ENCODE measurements around the gene SETD9. TPM values are rescaled to one million over a fixed set of nuclear protein-coding genes. Genes with fewer than 3 reads are reported as not detected.

SETD9 gene
- total and polyA plus RNA-seq, 12 donors, result 6.8 to 26.2 (median 16.1) TPM

GRCh38 chr5:56954262-56954661 lies 44.9 kb downstream of the SETD9 start:
- intact Hi-C loops (cut with DNase I), result loop anchor here in 4 of 10 donors (5.0 kb wide), 4 partner anchors 42 to 268 kb away; partner anchors contain the start of gene SETD9 (in 3 of the 4)
- Histone ChIP-seq H3K27ac (no peak overlapping the region), H3K4me1 (peaks cover 0 to 25% (median 17%) of the 10 kb centered on the region in 9 donors), H3K9me3 (no peaks in the 10 kb centered on the region), H3K27me3 (peaks cover 0 to 31% (median 0%) of the 10 kb centered on the region in 7 donors), H3K4me3 (no peak overlapping the region), H3K36me3 (peaks cover 0 to 9% (median 0%) of the 10 kb centered on the region in 9 donors)
- ATAC-seq, result no peak
- no peak for TF ChIP-seq CTCF (IDR thresholded peaks at IDR 0.05)
- WGBS, 2 donors, result 88 to 98% methylated on average over 1 of the region's 1 CpG
- no peak for DNase-seq

- ATAC-seq (no peak), DNase-seq (no peak)
- no peak for TF ChIP-seq CTCF (IDR thresholded peaks at IDR 0.05)
- WGBS, 2 donors, result 86 to 93% methylated on average over 2 of the region's 2 CpGs
- intact Hi-C loops (cut with DNase I), result no loop called here
- Histone ChIP-seq H3K4me1 (no peaks in the 10 kb centered on the region), H3K4me3 (no peak overlapping the region), H3K27me3 (peaks cover 0 to 35% (median 17%) of the 10 kb centered on the region in 7 donors), H3K36me3 (no peaks in the 10 kb centered on the region), H3K27ac (no peak overlapping the region), H3K9me3 (no peaks in the 10 kb centered on the region)
These were observed 49.2 kb downstream of the SETD9 start for GRCh38 chr5:56958595-56958994.

GRCh38 chr5:56959326-56959725 lies 49.9 kb downstream of the SETD9 start:
- H3K4me3 ChIP-seq, result no peak overlapping the region
- ATAC-seq (no peak), DNase-seq (no peak)
- H3K4me1 ChIP-seq, result no peaks in the 10 kb centered on the region
- H3K36me3 ChIP-seq, result no peaks in the 10 kb centered on the region
- intact Hi-C loops (cut with DNase I), result no loop called here
- 85 to 88% methylated on average over 4 of the region's 4 CpGs for WGBS, 2 donors
- H3K27ac ChIP-seq, result no peak overlapping the region
- H3K27me3 ChIP-seq, result peaks cover 0 to 35% (median 17%) of the 10 kb centered on the region in 7 donors
- TF ChIP-seq CTCF (IDR thresholded peaks at IDR 0.05), result no peak
- H3K9me3 ChIP-seq, result no peaks in the 10 kb centered on the region

GRCh38 chr5:56961746-56962145 lies 52.4 kb downstream of the SETD9 start:
- Histone ChIP-seq H3K4me1 (no peaks in the 10 kb centered on the region), H3K4me3 (no peak overlapping the region), H3K27ac (no peak overlapping the region), H3K27me3 (peaks cover 0 to 49% (median 22%) of the 10 kb centered on the region in 7 donors), H3K36me3 (no peaks in the 10 kb centered on the region), H3K9me3 (no peaks in the 10 kb centered on the region)
- WGBS, 2 donors, result 84 to 92% methylated on average over 6 of the region's 6 CpGs
- no peak for DNase-seq
- intact Hi-C loops (cut with DNase I), result no loop called here
- no peak for ATAC-seq
- no peak for TF ChIP-seq CTCF (IDR thresholded peaks at IDR 0.05)

Measured in heart right ventricle (tissue), 16 donors.